Stimulated activated CD8-positive, alpha-beta memory T cell treated with anti-CD3 and anti-CD28 coated beads, Interleukin-12 subunit alpha, Interleukin-12 subunit beta, amount 100 ng/mL, for 24 hours (primary cell): ENCODE data around the gene HPF1.
A peak's percentile ranks its signal among the peaks of the same experiment; 100 is the strongest.
"Not testable (repeated sequence)": the region's sequence is repeated elsewhere in the genome, so short reads cannot be mapped to it uniquely, and the experiment has no call there.

Experiments used
- DNase-seq: peaks from one replicate; pipeline ENCODE4 v3.0.0-alpha.2; 2020; ENCODE audit errors: extremely low read depth

The HPF1 gene

GRCh38 chr4:169757575-169758184 lies at the start of gene HPF1:
Gene HPF1, minus strand, starts transcription at chr4:169757944. Its CDS starts 67 bp downstream, at chr4:169757877.
- DNase-seq: peak; percentile 89

- not testable (repeated sequence) for DNase-seq
These were observed 49.0 kb upstream of the HPF1 start for GRCh38 chr4:169806770-169807169.

- no peak for DNase-seq
These were observed 45.7 kb upstream of the HPF1 start for GRCh38 chr4:169803413-169803812.

- no peak for DNase-seq
These were observed 45.1 kb upstream of the HPF1 start for GRCh38 chr4:169802873-169803272.

- no peak for DNase-seq
These were observed 42.8 kb upstream of the HPF1 start for GRCh38 chr4:169800541-169800940.

- no peak for DNase-seq
These were observed 41.5 kb upstream of the HPF1 start for GRCh38 chr4:169799260-169799659.

- DNase-seq: no peak
These were observed 37.8 kb upstream of the HPF1 start for GRCh38 chr4:169795585-169795984.

GRCh38 chr4:169791527-169792156 lies 33.9 kb upstream of the HPF1 start:
- no peak for DNase-seq

GRCh38 chr4:169791062-169791461 lies 33.3 kb upstream of the HPF1 start:
- no peak for DNase-seq

GRCh38 chr4:169774466-169775445 lies 17.0 kb upstream of the HPF1 start:
- no peak for DNase-seq

GRCh38 chr4:169773889-169774288 lies 16.1 kb upstream of the HPF1 start:
- DNase-seq: no peak

GRCh38 chr4:169771556-169772080 lies 13.9 kb upstream of the HPF1 start:
- DNase-seq: not testable (repeated sequence)

- DNase-seq: no peak
These were observed 12.7 kb upstream of the HPF1 start for GRCh38 chr4:169770416-169770815.

- no peak for DNase-seq
These were observed 10.6 kb upstream of the HPF1 start for GRCh38 chr4:169768385-169768784.

- DNase-seq: no peak
These were observed 9.0 kb upstream of the HPF1 start for GRCh38 chr4:169766741-169767140.

- DNase-seq: no peak
These were observed 8.1 kb upstream of the HPF1 start for GRCh38 chr4:169765835-169766234.

GRCh38 chr4:169761846-169762245 lies 4.1 kb upstream of the HPF1 start:
- DNase-seq: no peak

- no peak for DNase-seq
These were observed 738 bp upstream of the HPF1 start for GRCh38 chr4:169758401-169758962.

GRCh38 chr4:169756971-169757574 lies 671 bp downstream of the HPF1 start:
- DNase-seq: no peak

- no peak for DNase-seq
These were observed 12.5 kb downstream of the HPF1 start for GRCh38 chr4:169745291-169745690.

GRCh38 chr4:169744601-169745000 lies 13.1 kb downstream of the HPF1 start:
- DNase-seq: no peak

- no peak for DNase-seq
These were observed 16.2 kb downstream of the HPF1 start for GRCh38 chr4:169741569-169741968.
